ENCODE data around the gene FAM187B.
A peak's percentile ranks its signal among the peaks of the same experiment; 100 is the strongest.

The FAM187B gene

DNA sequence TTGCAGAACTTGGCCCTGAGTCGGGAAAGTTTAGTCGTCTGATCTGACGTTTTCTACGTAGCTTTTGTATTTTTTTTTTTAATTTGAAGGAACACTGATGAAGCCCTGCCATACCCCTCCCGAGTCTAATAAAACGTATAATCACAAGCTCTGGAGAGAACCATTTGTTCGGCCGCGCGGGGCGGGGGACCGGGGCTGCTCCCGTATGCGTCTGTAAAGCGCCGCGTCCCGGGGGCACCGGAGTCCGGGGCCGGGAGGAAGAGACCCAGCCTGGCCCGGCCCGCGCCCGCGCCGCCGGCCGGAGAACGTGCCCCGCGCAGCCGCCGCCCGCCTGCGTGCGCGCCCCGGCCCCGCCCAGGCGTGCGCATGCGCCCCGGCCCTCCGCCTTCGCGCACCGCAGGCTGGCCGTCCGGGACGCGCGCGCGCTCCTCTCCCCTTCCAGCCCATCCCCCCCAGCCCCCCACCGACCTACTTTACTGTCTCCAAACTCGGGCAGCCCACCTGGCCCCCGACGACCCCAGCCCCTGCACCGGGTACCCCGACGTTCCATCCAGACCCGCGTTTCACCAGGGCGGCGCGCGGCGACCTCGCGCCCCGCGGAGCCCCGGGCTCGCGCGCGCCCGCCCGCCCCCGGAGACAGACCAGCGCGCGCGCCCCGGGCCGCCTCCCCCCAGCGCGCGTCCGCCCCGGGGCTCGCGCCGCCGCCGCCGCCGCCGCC lies 39.4 kb upstream of the FAM187B start (continued):
- TF ChIP-seq KLF10 (tag by site-specific recombination; IDR thresholded peaks at IDR 0.05) (0 out of 2 replicates have a peak, but pooled peaks have one; percentile 45), ATF2 (tag by site-specific recombination; IDR thresholded peaks at IDR 0.05; ENCODE audit: low read depth) (no peak), ZNF335 (tag by site-specific recombination; conservative IDR thresholded peaks at IDR 0.05) (peak; percentile 88), ZNF660 (tag by site-specific recombination; IDR thresholded peaks at IDR 0.05) (peak; percentile 83; the same call in 1 of the 2 replicates), ZBTB48 (tag by site-specific recombination; IDR thresholded peaks at IDR 0.05) (peak; percentile 69), ZBTB21 (tag by site-specific recombination; IDR thresholded peaks at IDR 0.05) (peak; percentile 35; the same call in 1 of the 2 replicates), ZBTB10 (tag by site-specific recombination; IDR thresholded peaks at IDR 0.05) (0 out of 2 replicates have a peak, but pooled peaks have one; percentile 9), ZNF175 (tag by site-specific recombination; IDR thresholded peaks at IDR 0.05) (no peak), ZNF549 (tag by site-specific recombination; IDR thresholded peaks at IDR 0.05) (no peak), TRIM28 (IDR thresholded peaks at IDR 0.05; ENCODE audit: borderline replicate concordance, low read length) (no peak), ZNF76 (tag by site-specific recombination; IDR thresholded peaks at IDR 0.05; ENCODE audit: borderline replicate concordance, low read depth) (peak; percentile 25; the same call in 1 of the 2 replicates), ZNF701 (tag by site-specific recombination; IDR thresholded peaks at IDR 0.05) (no peak), ZNF324 (tag by site-specific recombination; IDR thresholded peaks at IDR 0.05) (peak; percentile 56; the same call in 1 of the 2 replicates), ZNF221 (tag by site-specific recombination; IDR thresholded peaks at IDR 0.05; ENCODE audit: borderline replicate concordance) (no peak), ZXDB (tag by site-specific recombination; IDR thresholded peaks at IDR 0.05) (peak; percentile 67; the same call in 1 of the 2 replicates), ZNF391 (tag by site-specific recombination; IDR thresholded peaks at IDR 0.05; ENCODE audit: borderline replicate concordance, low read depth) (peak; percentile 84; the same call in 1 of the 2 replicates), ZNF610 (tag by site-specific recombination; IDR thresholded peaks at IDR 0.05; ENCODE audit: borderline replicate concordance) (no peak), ZNF239 (tag by site-specific recombination; IDR thresholded peaks at IDR 0.05) (no peak), ZNF23 (tag by site-specific recombination; IDR thresholded peaks at IDR 0.05; ENCODE audit: borderline replicate concordance) (no peak), ZSCAN30 (tag by site-specific recombination; IDR thresholded peaks at IDR 0.05) (peak; percentile 64; the same call in 1 of the 2 replicates), ZNF768 (tag by site-specific recombination; IDR thresholded peaks at IDR 0.05) (0 out of 2 replicates have a peak, but pooled peaks have one; percentile 6), ZNF639 (tag by site-specific recombination; IDR thresholded peaks at IDR 0.05) (0 out of 2 replicates have a peak, but pooled peaks have one; percentile 9)
- TF ChIP-seq, protein P1, sequence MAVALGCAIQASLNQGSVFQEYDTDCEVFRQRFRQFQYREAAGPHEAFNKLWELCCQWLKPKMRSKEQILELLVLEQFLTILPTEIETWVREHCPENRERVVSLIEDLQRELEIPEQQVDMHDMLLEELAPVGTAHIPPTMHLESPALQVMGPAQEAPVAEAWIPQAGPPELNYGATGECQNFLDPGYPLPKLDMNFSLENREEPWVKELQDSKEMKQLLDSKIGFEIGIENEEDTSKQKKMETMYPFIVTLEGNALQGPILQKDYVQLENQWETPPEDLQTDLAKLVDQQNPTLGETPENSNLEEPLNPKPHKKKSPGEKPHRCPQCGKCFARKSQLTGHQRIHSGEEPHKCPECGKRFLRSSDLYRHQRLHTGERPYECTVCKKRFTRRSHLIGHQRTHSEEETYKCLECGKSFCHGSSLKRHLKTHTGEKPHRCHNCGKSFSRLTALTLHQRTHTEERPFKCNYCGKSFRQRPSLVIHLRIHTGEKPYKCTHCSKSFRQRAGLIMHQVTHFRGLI (tag by site-specific recombination; IDR thresholded peaks at IDR 0.05) = peak; percentile 57; the same call in 1 of the 2 replicates
- TF ChIP-seq, protein P2, sequence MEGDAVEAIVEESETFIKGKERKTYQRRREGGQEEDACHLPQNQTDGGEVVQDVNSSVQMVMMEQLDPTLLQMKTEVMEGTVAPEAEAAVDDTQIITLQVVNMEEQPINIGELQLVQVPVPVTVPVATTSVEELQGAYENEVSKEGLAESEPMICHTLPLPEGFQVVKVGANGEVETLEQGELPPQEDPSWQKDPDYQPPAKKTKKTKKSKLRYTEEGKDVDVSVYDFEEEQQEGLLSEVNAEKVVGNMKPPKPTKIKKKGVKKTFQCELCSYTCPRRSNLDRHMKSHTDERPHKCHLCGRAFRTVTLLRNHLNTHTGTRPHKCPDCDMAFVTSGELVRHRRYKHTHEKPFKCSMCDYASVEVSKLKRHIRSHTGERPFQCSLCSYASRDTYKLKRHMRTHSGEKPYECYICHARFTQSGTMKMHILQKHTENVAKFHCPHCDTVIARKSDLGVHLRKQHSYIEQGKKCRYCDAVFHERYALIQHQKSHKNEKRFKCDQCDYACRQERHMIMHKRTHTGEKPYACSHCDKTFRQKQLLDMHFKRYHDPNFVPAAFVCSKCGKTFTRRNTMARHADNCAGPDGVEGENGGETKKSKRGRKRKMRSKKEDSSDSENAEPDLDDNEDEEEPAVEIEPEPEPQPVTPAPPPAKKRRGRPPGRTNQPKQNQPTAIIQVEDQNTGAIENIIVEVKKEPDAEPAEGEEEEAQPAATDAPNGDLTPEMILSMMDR (tag by site-specific recombination; IDR thresholded peaks at IDR 0.05) = no peak
- TF ChIP-seq, protein P3, sequence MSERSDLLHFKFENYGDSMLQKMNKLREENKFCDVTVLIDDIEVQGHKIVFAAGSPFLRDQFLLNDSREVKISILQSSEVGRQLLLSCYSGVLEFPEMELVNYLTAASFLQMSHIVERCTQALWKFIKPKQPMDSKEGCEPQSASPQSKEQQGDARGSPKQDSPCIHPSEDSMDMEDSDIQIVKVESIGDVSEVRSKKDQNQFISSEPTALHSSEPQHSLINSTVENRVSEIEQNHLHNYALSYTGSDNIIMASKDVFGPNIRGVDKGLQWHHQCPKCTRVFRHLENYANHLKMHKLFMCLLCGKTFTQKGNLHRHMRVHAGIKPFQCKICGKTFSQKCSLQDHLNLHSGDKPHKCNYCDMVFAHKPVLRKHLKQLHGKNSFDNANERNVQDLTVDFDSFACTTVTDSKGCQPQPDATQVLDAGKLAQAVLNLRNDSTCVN (tag by site-specific recombination; optimal IDR thresholded peaks at IDR 0.05) = peak; percentile 67
- TF ChIP-seq, protein P4, sequence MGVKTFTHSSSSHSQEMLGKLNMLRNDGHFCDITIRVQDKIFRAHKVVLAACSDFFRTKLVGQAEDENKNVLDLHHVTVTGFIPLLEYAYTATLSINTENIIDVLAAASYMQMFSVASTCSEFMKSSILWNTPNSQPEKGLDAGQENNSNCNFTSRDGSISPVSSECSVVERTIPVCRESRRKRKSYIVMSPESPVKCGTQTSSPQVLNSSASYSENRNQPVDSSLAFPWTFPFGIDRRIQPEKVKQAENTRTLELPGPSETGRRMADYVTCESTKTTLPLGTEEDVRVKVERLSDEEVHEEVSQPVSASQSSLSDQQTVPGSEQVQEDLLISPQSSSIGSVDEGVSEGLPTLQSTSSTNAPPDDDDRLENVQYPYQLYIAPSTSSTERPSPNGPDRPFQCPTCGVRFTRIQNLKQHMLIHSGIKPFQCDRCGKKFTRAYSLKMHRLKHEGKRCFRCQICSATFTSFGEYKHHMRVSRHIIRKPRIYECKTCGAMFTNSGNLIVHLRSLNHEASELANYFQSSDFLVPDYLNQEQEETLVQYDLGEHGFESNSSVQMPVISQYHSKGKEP (tag by site-specific recombination; IDR thresholded peaks at IDR 0.05) = 0 out of 2 replicates have a peak, but pooled peaks have one; percentile 9
